Stimulated activated CD8-positive, alpha-beta memory T cell treated with anti-CD3 and anti-CD28 coated beads, Interleukin-2, amount 100 ng/mL, for 48 hours (primary cell): ENCODE data around the gene GEMIN8.

Experiments used
- DNase-seq, 2 donors: peaks; one replicate each; pipeline ENCODE4 v3.0.0-alpha.2; 2020; ENCODE audit warnings: low read depth in 2 of 2

GEMIN8 gene

GRCh38 chrX:14015294-14015693 is 14.4 kb downstream of the GEMIN8 start:
- no peak for DNase-seq

- DNase-seq: no peak
These were observed 15.2 kb downstream of the GEMIN8 start for GRCh38 chrX:14014526-14014925.

GRCh38 chrX:14013054-14013453 is 16.6 kb downstream of the GEMIN8 start:
- no peak for DNase-seq

GRCh38 chrX:14010566-14010965 is 19.1 kb downstream of the GEMIN8 start:
- DNase-seq: no peak

GRCh38 chrX:14006540-14006939 is 23.2 kb downstream of the GEMIN8 start:
- DNase-seq: no peak

GRCh38 chrX:14003876-14004425 is 25.7 kb downstream of the GEMIN8 start:
- DNase-seq: no peak

GRCh38 chrX:14003028-14003427 is 26.7 kb downstream of the GEMIN8 start:
- no peak for DNase-seq

GRCh38 chrX:13996650-13997049 is 33.0 kb downstream of the GEMIN8 start:
- DNase-seq: no peak

- no peak for DNase-seq
These were observed 35.1 kb downstream of the GEMIN8 start for GRCh38 chrX:13994536-13995080.

GRCh38 chrX:13994104-13994503 is 35.6 kb downstream of the GEMIN8 start:
- no peak for DNase-seq

- DNase-seq: no peak
These were observed 39.4 kb downstream of the GEMIN8 start for GRCh38 chrX:13990126-13990800.

- no peak for DNase-seq
These were observed 43.8 kb downstream of the GEMIN8 start for GRCh38 chrX:13985697-13986435.

GRCh38 chrX:13983734-13984133 is 46.0 kb downstream of the GEMIN8 start:
- DNase-seq: no peak

- DNase-seq: no peak
These were observed 61.5 kb downstream of the GEMIN8 start for GRCh38 chrX:13968198-13968597.

- no peak for DNase-seq
These were observed 62.1 kb downstream of the GEMIN8 start for GRCh38 chrX:13967636-13968035.

GRCh38 chrX:13966793-13967125 is 62.9 kb downstream of the GEMIN8 start:
- no peak for DNase-seq

- no peak for DNase-seq
These were observed 63.5 kb downstream of the GEMIN8 start for GRCh38 chrX:13966071-13966792.

- DNase-seq: no peak
These were observed 64.2 kb downstream of the GEMIN8 start for GRCh38 chrX:13965531-13965930.

- no peak for DNase-seq
These were observed 72.7 kb downstream of the GEMIN8 start for GRCh38 chrX:13956998-13957397.
